Neural crest cell (in vitro differentiated cells): ENCODE results near the gene FKBP5. TPM values are rescaled to one million over a fixed set of nuclear protein-coding genes. Genes with fewer than 3 reads are reported as not detected.

ENCODE experiments used
- DNase-seq: peaks from one replicate; pipeline ENCODE4 v3.0.0; 2021; ENCODE audit warnings: low read depth, mixed read lengths, low spot score
- H3K27ac Mint-ChIP-seq: one replicate; pipeline ENCODE4 v1.8.0; 2021; ENCODE audit warnings: mild to moderate bottlenecking, mixed read lengths; ENCODE audit not compliant: unreplicated experiment
- H3K27me3 Mint-ChIP-seq: 2 replicates; pipeline ENCODE4 v1.8.0; 2021; ENCODE audit warnings: low read depth, mild to moderate bottlenecking, mixed read lengths
- H3K36me3 Mint-ChIP-seq: 2 replicates; pipeline ENCODE4 v1.8.0; 2021; ENCODE audit warnings: low read depth, mild to moderate bottlenecking, mixed read lengths
- H3K4me1 Mint-ChIP-seq: 2 replicates; pipeline ENCODE4 v1.8.0; 2021; ENCODE audit warnings: mixed read lengths
- H3K4me3 Mint-ChIP-seq: one replicate; pipeline ENCODE4 v1.8.0; 2021; ENCODE audit warnings: mild to moderate bottlenecking, mixed read lengths
- H3K9me3 Mint-ChIP-seq: 2 replicates; pipeline ENCODE4 v1.8.0; 2021; ENCODE audit warnings: mixed read lengths
- microRNA-seq: library from miRNA; unstranded; fragments of <30 nt; microRNA quantifications from one replicate; pipeline ENCODE4, GENCODE V29; 2020
- total RNA-seq: library from RNA; stranded (reverse); gene quantifications from 2 replicates; pipeline ENCODE4 v1.2.1, GENCODE V29; 2021
- TF ChIP-seq, protein P1 (sequence below): fragments of 200-600 bp; sonication (generic); conservative IDR thresholded peaks from 2 replicates; pipeline ENCODE4 v1.5.0; 2021; ENCODE audit warnings: antibody characterized with exemption, mild to moderate bottlenecking

The FKBP5 gene
- total RNA-seq, 1 donor from 2014 or later, result 39.6 TPM

- H3K9me3 Mint-ChIP-seq, result no peaks in the 10 kb centered on the region
- H3K36me3 Mint-ChIP-seq, result no peaks in the 10 kb centered on the region
- DNase-seq, result no peak
- peaks cover 6% of the 10 kb centered on the region for H3K4me1 Mint-ChIP-seq
- no peak overlapping the region for H3K27ac Mint-ChIP-seq
- H3K4me3 Mint-ChIP-seq, result no peak overlapping the region
- TF ChIP-seq, protein P1, sequence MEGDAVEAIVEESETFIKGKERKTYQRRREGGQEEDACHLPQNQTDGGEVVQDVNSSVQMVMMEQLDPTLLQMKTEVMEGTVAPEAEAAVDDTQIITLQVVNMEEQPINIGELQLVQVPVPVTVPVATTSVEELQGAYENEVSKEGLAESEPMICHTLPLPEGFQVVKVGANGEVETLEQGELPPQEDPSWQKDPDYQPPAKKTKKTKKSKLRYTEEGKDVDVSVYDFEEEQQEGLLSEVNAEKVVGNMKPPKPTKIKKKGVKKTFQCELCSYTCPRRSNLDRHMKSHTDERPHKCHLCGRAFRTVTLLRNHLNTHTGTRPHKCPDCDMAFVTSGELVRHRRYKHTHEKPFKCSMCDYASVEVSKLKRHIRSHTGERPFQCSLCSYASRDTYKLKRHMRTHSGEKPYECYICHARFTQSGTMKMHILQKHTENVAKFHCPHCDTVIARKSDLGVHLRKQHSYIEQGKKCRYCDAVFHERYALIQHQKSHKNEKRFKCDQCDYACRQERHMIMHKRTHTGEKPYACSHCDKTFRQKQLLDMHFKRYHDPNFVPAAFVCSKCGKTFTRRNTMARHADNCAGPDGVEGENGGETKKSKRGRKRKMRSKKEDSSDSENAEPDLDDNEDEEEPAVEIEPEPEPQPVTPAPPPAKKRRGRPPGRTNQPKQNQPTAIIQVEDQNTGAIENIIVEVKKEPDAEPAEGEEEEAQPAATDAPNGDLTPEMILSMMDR, result no peak
- H3K27me3 Mint-ChIP-seq, result peaks cover 5% of the 10 kb centered on the region
Measured at GRCh38 chr6:35524380-35525020, 164.2 kb downstream of the FKBP5 start.

Small RNA genes within 50 kb of the gene (microRNA-seq; reads per million reads assigned to microRNA genes)
- gene MIR5690, result 11.3 reads per million, percentile 21 among the genes with 10 or more reads in this experiment

Other genes with a start within 250 kb of the FKBP5 start
- gene FANCE, start 236.6 kb downstream of the FKBP5 start, total RNA-seq, result 18.8 and 20.4 TPM in 2 replicates
- 1,717 and 1,733 TPM in 2 replicates for gene RPL10A, start 220.5 kb downstream of the FKBP5 start, total RNA-seq
- gene TEAD3, start 191.8 kb downstream of the FKBP5 start, total RNA-seq, result 18.0 and 19.2 TPM in 2 replicates
- gene TULP1, start 176.0 kb downstream of the FKBP5 start, total RNA-seq, result not detected in 2 replicates
- 2.7 and 2.9 TPM in 2 replicates for gene ARMC12, start 48.1 kb upstream of the FKBP5 start, total RNA-seq
- not detected in 2 replicates for gene CLPSL2, start 87.7 kb upstream of the FKBP5 start, total RNA-seq
- gene CLPSL1, start 92.1 kb upstream of the FKBP5 start, total RNA-seq, result not detected in 2 replicates
- gene CLPS, start 108.4 kb upstream of the FKBP5 start, total RNA-seq, result not detected in 2 replicates
- gene LHFPL5, start 116.4 kb upstream of the FKBP5 start, total RNA-seq, result not detected in 2 replicates
- gene SRPK1, start 232.2 kb upstream of the FKBP5 start, total RNA-seq, result 105 and 113 TPM in 2 replicates